Activated CD8-positive, alpha-beta memory T cell treated with anti-CD3 and anti-CD28 coated beads, Interleukin-2, amount 50 U/mL, for 24 hours (primary cell): ENCODE data around the gene TRIM72.
"Not testable (repeated sequence)": the region's sequence is repeated elsewhere in the genome, so short reads cannot be mapped to it uniquely, and the experiment has no call there.

ENCODE experiments used
- DNase-seq: peaks from one replicate; pipeline ENCODE4 v3.0.0-alpha.2; 2020; ENCODE audit errors: extremely low read depth

The TRIM72 gene, protein sequence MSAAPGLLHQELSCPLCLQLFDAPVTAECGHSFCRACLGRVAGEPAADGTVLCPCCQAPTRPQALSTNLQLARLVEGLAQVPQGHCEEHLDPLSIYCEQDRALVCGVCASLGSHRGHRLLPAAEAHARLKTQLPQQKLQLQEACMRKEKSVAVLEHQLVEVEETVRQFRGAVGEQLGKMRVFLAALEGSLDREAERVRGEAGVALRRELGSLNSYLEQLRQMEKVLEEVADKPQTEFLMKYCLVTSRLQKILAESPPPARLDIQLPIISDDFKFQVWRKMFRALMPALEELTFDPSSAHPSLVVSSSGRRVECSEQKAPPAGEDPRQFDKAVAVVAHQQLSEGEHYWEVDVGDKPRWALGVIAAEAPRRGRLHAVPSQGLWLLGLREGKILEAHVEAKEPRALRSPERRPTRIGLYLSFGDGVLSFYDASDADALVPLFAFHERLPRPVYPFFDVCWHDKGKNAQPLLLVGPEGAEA

DNA sequence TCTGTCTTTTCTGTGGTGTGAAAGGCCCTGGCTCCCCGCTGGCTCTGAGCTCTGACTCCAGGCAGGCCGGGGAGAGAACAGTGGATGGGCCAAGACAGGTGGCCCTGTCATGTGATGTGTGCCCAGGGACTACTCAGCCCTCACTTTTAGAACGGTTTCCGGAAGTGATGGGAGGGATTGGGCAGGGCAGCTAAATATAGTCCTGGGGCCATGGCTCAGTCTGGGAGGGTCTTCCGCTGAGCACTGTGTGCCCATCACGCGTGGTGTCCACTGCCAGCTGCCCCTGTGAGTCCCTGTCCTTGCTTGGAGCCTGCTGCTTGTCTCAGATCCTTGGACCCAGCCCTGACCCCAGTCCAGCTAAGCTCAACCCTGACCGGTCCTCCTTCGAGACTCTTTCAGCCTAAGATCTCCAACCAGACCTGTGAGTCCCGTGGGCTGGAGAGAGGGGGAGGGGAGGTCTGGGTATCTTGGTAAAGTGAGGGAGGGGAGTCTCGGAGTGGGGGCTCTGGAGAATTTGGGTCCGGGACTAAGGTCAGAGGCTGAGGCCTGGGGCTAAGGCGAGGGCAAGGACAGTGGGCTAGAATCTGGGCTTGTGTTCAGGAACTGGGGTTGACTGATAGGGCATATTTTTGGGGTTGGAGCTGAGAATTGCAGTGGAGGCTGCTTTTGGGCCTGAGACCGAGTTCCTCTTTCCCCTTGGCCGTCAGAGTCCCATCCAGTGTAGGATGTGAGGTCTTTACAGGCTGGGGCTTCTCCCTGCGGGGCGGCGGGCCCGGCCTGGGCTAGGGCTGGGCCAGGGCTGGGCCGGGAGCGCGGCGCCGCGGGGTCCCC lies at the start of gene TRIM72:
TRIM72 (plus strand) TSS at position 243 of the 831 bp plus-strand sequence. CDS start 620 bp downstream, outside the sequence.
- DNase-seq: no peak

DNA sequence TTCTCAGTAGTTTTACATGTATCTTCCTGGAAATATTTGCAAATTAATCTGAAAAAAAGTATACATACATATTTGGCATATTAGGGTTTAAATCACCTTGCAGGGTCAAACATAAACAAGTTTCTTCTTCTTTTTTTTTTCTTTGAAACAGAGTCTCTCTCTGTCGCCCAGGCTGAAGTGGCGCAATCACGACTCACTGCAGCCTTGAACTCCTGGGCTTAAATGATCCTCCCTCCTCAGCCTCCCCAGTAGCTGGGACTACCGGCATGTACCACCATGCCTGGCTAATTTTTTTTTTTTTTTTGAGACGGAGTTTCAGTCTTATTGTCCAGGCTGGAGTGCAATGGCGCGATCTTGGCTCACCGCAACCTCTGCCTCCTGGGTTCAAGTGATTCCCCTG lies 46.6 kb upstream of the TRIM72 start:
- no peak for DNase-seq

DNA sequence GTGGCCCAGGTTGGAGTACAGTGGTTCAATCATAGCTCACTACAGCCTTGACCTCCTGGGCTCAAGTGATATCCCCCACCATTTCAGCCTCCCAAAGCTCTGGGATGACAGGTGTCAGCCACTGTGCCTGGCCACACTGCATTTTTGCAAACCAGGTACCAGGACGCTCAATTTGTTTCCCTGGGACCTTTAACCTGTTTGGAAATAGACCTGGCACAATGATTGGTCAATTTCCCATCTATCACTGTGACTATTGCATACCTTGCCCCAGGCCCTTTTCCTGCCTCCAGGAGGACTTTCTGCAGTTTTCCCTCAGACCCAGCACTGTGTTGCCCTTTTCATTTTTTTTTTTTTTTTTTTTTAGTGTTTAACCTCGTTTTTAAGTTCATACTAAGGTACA lies 45.1 kb upstream of the TRIM72 start:
- DNase-seq: no peak

DNA sequence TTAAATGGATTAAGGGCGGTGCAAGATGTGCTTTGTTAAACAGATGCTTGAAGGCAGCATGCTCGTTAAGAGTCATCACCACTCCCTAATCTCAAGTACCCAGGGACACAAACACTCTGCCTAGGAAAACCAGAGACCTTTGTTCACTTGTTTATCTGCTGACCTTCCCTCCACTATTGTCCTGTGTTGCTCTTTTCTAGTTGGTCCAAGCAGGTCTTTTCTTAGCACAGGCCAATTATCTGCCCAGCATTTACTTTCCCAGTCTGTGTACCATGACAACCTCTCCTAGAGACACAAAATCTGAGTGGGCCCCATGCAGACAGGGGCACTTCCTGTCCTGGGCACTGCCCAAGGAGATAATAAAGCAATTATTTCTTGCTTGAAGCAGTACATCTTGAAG lies 43.9 kb upstream of the TRIM72 start:
- DNase-seq: not testable (repeated sequence)

DNA sequence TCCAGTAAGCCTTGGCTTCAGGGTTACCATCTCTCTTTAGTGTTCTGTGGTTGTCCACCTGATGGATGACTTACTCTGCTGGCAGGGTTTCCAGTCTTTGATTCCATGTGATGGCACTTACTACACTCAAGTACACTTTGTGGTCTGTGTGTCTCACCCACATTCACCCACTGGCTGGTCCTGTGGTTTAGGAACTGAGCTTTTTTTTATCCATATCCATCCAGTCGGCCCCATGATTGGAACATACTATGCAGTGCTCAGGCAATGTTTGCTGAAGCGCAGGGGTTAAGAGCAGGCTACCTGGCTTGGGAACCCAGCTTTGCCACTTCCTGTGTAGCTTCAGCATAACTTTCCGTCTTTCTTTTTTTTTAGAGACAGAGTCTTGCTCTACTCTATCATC lies 36.8 kb upstream of the TRIM72 start:
- no peak for DNase-seq

DNA sequence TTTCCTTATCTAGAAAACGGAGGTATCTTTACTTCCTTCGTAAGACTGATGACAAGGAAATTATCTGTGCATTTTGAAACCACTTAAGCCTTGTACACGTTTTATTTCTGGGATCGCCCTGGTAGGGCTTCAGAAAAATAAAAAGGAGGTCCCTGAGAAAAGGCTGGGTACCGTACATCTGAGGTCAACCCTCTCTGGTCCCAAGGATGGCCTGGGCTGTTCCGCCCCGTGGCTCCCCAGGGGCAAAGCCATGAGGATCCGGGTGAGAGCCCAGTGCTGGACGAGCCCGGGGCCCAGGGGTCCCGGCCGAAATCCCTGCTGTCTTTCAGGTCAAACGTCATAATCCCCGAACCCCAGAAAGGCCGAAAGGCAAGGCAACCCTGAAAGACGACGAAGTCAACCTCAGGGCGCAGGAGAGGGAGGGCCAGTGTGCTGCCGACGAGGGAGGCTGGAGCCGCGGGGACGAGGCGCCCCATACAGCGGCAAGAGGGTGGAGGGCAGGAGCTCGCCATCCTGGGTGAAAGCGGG lies 34.6 kb upstream of the TRIM72 start:
- no peak for DNase-seq

DNA sequence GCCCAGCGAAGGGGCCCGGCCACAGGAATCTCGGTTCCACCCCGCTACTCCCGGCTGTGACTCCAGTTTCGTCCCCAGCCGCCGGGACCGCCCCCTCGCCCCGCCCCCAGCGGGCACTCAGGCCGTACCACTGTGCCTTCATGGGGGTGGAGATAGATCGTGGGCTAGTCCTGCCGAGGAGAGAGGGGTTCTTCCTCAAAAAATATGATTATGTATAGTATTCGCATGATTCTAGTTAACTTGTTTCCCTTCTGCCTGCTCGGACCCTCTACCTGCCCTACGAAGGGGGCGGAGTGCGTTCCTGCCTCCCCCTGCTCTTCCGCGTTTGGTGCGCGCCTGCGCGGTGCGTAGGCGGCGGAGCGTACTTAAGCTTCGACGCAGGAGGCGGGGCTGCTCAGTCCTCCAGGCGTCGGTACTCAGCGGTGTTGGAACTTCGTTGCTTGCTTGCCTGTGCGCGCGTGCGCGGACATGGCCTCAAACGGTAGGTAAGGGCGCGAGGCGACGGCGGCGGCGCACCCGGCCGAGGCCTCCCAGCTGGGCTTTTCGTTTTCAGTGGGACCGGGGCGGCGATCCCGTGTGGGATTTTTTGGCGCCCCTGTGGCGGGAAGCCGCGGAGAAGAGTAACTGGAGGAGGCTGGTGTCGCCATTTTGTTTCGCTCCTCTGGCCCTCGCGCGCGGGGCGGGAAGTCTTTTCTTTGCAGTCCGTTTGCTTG lies 34.0 kb upstream of the TRIM72 start, which contains the start of gene FUS:
FUS (plus strand) TSS at position 393 of the 713 bp plus-strand sequence; CDS start at position 469, 76 bp downstream.
- peak; percentile 69 for DNase-seq

DNA sequence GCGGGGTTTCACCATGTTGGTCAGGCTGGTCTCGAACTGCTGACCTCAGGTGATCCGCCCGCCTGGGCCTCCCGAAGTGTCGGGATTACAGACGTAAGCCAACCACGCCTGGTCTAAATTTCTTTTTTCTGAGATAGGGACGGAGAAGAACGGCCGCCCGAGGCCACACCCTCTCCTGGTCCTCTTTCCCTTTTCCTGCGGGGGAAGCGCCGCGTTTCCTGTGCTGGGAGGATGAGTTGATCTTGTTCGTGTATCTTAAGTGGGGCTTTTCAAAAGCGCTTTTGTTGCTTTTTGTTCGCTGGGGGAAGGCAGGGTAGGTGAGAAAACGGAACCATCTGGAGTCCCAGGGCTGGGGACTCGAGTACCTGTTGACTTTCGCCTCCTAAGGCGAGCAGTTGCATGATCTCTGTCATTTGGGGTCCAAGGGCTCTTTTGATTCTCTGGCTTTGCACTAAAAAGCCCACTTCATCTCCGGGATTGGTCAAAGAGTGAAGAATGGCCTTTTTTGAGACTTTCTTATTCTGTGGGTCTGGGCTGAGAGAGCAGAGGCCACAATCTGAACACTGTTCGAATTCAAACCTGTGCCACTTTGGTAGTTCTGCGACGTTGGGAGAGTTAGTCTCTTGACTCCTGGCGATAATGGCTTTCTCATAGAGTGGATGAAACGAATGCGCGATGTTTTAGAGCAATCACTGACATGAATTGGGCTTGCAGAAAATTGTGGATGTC lies 32.7 kb upstream of the TRIM72 start:
- DNase-seq: no peak

DNA sequence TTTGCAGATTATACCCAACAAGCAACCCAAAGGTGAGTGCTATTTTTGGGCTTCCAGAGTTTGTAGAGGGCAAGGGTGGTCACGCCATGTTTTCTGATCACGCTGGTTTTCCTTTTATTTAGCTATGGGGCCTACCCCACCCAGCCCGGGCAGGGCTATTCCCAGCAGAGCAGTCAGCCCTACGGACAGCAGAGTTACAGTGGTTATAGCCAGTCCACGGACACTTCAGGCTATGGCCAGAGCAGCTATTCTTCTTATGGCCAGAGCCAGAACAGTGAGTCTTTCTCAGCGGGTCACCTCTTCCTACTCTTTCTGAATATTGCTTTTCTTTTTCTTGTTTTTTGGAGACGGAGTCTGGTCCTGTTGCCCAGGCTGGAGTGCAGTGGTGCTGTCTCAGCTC lies 31.5 kb upstream of the TRIM72 start:
- DNase-seq: no peak

DNA sequence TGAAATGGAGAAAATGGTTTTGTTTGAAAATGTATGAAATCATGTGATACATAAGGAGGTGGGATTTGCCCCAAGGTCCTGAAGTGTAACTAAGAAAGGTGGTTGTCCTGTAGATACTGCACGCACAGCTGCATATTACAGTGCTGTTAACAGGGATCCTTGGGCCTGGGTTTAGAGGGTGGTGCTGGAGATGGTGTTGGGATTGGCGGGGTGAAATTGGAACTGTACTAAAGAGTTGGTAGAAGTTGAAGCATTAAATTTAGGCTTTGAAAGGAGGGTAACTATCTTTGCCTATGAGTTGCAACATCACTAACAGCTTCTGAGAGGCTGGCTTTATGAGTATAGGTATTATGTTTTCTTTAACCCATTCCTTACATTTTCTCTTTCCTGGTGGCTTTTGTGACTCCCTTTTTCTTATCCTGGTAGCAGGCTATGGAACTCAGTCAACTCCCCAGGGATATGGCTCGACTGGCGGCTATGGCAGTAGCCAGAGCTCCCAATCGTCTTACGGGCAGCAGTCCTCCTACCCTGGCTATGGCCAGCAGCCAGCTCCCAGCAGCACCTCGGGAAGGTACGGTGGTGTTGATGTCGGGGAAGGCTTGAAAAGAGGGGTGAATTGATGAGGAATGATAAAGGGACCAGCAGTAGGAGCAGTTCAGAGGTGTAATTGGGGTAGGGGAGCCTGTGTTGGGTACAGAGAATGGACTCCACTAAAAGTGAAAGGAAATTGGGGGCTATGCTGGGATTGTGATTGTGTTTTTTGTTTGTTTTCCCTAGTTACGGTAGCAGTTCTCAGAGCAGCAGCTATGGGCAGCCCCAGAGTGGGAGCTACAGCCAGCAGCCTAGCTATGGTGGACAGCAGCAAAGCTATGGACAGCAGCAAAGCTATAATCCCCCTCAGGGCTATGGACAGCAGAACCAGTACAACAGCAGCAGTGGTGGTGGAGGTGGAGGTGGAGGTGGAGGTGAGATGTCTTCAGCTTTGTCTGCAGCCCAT lies 30.2 kb upstream of the TRIM72 start:
- DNase-seq: no peak

DNA sequence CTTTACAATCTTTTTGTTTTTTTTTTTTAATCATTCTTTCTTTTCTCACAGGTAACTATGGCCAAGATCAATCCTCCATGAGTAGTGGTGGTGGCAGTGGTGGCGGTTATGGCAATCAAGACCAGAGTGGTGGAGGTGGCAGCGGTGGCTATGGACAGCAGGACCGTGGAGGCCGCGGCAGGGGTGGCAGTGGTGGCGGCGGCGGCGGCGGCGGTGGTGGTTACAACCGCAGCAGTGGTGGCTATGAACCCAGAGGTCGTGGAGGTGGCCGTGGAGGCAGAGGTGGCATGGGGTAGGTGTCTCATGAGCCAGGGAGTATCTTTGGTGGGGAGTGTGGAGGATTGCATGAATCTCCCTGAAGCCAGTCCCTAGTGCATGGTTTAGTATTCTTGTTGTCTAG lies 29.0 kb upstream of the TRIM72 start:
- DNase-seq: no peak

DNA sequence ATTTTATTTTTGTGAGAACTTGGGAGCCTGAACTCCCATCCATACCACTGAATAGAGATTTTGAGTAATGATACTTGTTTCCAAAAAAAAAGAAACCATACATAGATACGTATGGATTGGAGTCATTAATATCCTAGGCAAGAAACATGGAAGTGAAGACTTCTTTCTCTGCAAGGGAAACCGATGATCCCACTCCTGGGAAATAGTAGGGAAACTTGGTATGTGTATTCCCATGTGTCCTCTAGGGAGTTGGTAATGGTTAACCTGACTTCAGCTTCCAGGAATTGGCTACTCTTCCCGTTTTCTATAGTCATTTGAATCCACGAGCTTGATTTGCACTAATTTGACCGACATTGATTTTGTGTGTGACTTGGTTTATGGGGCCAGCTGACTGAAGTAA lies 28.6 kb upstream of the TRIM72 start:
- no peak for DNase-seq

DNA sequence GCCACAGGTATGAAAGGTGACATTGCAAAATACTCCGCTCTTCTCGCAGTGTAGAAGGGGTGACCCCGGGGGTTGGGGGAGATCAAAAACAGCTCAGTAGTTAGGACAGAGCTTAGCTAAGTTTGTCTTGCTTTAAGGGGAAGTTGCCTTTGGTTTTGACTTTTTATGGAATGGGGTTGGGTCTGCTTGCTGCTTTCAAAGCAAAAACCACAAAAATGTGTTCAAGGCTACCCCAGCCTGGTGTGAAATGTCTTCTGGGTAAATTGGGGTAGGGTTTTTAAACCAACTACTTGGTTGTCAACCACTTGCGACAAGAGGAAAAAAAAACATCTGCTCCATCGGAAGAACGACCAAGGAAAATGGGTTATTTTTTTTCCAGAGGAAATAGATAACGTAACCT lies 27.7 kb upstream of the TRIM72 start:
- no peak for DNase-seq

DNA sequence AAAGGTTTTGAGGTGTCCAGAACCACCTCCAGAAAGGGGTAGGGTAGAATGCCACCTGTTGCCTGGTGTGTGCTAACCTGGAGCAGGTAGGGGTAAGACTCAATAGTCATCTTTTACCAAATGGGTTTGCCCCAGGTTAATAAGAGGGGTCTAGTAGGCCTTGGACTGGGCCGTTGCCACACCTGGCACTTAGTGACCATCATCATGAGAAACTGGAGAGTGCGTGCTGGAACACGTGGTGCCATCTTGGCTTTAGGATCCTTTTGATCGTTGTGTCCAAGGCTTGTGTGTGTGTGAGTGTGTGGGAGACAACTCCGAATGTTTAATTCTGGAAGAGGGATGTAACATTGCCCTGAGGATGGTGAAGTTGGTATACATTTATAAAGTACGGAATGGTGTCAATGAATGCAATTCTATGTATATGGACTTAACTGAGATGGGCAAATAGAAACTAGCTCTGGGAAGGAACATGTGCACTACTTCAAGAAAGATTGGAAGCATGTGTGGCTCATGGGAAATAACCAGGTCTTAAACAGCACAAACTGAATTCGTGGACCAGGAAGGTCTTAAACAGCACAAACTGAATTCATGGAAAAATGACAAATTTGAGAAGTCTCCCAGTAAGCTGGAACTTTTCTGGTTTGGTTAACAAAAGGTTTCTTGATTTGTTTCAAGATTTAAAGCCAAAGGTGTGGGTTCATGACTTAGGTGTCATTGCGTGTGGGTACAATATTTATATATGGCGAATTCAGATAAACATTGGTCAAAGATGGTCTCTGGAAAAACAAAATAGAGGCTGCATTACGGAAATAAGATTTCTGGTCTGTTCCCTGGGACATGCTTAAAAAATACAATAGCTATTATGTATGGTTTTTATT lies 26.8 kb upstream of the TRIM72 start:
- DNase-seq: no peak

DNA sequence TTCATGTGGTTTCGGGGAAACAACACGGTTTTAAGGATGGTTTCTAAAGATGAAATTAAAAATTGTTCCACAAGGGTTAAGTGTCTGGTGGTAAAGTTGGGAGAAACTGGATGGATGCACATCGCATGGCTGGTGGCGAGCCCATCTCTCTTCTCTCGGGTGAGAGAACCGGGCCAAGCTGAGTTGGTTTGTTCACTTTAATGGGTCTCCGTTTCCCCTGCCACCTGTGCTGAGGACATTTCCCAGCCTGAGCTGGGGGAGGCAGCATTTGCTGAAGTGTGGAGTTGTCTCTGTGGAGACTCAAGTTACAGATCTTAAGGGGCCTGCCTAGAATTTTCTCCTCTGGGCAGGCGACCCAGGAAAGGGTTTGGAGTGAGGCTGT lies 26.1 kb upstream of the TRIM72 start:
- DNase-seq: no peak

DNA sequence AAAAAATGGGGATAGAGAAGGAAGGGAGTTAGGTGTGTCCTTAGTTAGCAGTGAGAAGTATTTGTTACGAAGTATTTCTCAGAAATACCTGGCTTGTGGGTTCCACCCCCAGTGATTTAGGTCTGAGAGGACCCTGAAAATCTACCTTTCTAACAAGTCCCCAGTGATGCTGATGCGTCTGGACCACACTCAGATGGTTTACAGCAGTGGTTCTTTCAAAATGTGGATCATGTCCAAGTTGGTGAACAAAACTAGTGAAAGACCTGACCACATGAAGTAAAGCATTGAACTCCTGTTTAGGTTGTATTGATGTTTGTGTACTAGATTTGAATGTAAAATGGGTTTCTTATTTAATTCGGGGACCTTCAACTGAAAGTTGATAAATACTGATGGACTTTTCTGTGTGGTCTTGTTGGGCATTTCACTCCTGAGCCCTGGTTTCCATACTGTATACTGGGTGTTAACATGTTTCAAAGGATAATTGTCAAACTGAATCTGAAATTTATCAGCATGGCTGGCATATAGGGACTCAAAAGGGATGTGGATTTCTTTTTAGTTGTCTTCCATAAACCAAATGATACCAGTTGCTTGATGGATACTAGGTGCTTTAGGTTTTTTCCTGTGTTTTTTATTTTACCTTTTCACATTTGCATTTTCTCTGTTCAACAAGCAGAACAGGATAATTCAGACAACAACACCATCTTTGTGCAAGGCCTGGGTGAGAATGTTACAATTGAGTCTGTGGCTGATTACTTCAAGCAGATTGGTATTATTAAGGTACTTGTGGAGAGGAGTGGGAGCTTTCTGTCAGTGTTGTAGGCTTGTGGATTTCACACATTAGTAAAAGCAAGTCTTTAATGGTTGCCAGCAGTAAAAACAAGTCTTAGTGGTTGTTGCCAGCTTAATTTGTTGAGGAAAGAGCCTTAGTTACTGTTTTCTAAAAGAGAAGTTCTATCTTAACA lies 25.2 kb upstream of the TRIM72 start:
- DNase-seq: no peak

DNA sequence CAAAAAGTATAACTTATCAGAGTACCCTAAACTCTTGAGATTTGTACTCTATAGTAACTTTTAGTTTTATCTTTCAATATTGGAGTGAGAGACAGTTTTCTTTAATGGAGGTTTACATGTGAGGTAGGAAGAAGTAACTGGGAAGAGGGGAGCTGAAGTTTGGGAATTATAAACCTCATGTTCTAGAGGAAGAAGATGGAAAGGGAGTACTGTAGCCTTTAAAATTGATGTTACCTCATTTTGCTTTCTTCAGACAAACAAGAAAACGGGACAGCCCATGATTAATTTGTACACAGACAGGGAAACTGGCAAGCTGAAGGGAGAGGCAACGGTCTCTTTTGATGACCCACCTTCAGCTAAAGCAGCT lies 24.5 kb upstream of the TRIM72 start:
- no peak for DNase-seq

DNA sequence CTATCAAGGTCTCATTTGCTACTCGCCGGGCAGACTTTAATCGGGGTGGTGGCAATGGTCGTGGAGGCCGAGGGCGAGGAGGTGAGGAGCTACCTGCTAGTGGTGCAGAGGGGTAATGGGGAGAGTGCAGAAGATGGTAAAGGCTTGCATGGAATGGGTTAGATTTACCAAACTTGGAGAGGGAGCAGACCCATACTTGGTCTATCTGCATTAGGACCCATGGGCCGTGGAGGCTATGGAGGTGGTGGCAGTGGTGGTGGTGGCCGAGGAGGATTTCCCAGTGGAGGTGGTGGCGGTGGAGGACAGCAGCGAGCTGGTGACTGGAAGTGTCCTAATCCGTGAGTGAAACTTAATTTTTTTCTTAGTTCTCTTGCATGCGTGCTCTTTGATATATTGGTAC lies 23.9 kb upstream of the TRIM72 start:
- no peak for DNase-seq
